Astrocyte (in vitro differentiated cells and primary cell): ENCODE results near the gene PSMA4. TPM values are rescaled to one million over a fixed set of nuclear protein-coding genes. Genes with fewer than 3 reads are reported as not detected.
"Not testable (repeated sequence)": the region's sequence is repeated elsewhere in the genome, so short reads cannot be mapped to it uniquely, and the experiment has no call there.

Experiments used
- DNase-seq: peaks from one replicate; pipeline ENCODE4 v3.0.0-alpha.2; 2010; ENCODE audit warnings: low read depth
- FAIRE-seq: peaks from 2 replicates; lab custom pipeline; 2011; peaks lifted over from hg19 to GRCh38; lab: Jason Lieb, UNC
- H2AFZ ChIP-seq: 2 replicates; pipeline ENCODE4 v1.6.0; 2012; ENCODE audit warnings: low read depth, low read length, inconsistent platforms
- H3K27ac ChIP-seq: 2 replicates; pipeline ENCODE4 v1.5.1; 2011; ENCODE audit warnings: low read depth, low read length, inconsistent platforms
- H3K27me3 ChIP-seq: 2 replicates; pipeline ENCODE4 v1.6.0; 2011; ENCODE audit warnings: low read length, inconsistent platforms; ENCODE audit not compliant: insufficient read depth
- H3K36me3 ChIP-seq: 2 replicates; pipeline ENCODE4 v1.5.1; 2011; ENCODE audit warnings: low read length, inconsistent platforms; ENCODE audit not compliant: insufficient read depth
- H3K4me1 ChIP-seq: 2 replicates; pipeline ENCODE4 v1.5.1; 2011; ENCODE audit warnings: low read length, inconsistent platforms; ENCODE audit not compliant: insufficient read depth
- H3K4me2 ChIP-seq: 2 replicates; pipeline ENCODE4 v1.6.0; 2012; ENCODE audit warnings: low read length, inconsistent platforms
- H3K4me3 ChIP-seq: 2 replicates; pipeline ENCODE4 v1.5.1; 2011; ENCODE audit warnings: low read depth, mild to moderate bottlenecking, low read length, inconsistent platforms; ENCODE audit not compliant: insufficient read depth
- H3K79me2 ChIP-seq: 2 replicates; pipeline ENCODE4 v1.6.0; 2012; ENCODE audit warnings: mild to moderate bottlenecking, low read length, inconsistent platforms; ENCODE audit not compliant: insufficient read depth
- H3K9ac ChIP-seq: 2 replicates; pipeline ENCODE4 v1.6.0; 2012; ENCODE audit warnings: mild to moderate bottlenecking, low read length, inconsistent platforms
- H3K9me3 ChIP-seq: 2 replicates; pipeline ENCODE4 v1.5.1; 2012; ENCODE audit warnings: low read depth, mild to moderate bottlenecking, low read length, inconsistent platforms; ENCODE audit not compliant: insufficient read depth
- H4K20me1 ChIP-seq: 2 replicates; pipeline ENCODE4 v1.6.0; 2012; ENCODE audit warnings: low read length, inconsistent platforms; ENCODE audit not compliant: insufficient read depth
- H3K27ac Mint-ChIP-seq: one replicate; pipeline ENCODE4 v1.8.0; 2021; ENCODE audit warnings: mild to moderate bottlenecking, mixed read lengths; ENCODE audit not compliant: unreplicated experiment
- H3K27me3 Mint-ChIP-seq: one replicate; pipeline ENCODE4 v1.8.0; 2021; ENCODE audit warnings: low read depth, mixed read lengths; ENCODE audit not compliant: unreplicated experiment
- H3K36me3 Mint-ChIP-seq: one replicate; pipeline ENCODE4 v1.8.0; 2021; ENCODE audit warnings: low read depth, mixed read lengths; ENCODE audit not compliant: unreplicated experiment
- H3K4me1 Mint-ChIP-seq: one replicate; pipeline ENCODE4 v1.8.0; 2021; ENCODE audit warnings: low read depth, mixed read lengths; ENCODE audit not compliant: unreplicated experiment
- H3K4me3 Mint-ChIP-seq: one replicate; pipeline ENCODE4 v1.8.0; 2021; ENCODE audit warnings: mild to moderate bottlenecking, moderate library complexity, mixed read lengths; ENCODE audit not compliant: unreplicated experiment
- H3K9me3 Mint-ChIP-seq: one replicate; pipeline ENCODE4 v1.8.0; 2021; ENCODE audit warnings: mild to moderate bottlenecking, mixed read lengths; ENCODE audit not compliant: unreplicated experiment
- EZH2 ChIP-seq: IDR thresholded peaks from 2 replicates; pipeline ENCODE4 v1.6.1; 2012; ENCODE audit warnings: mild to moderate bottlenecking, low read length, inconsistent platforms; ENCODE audit not compliant: insufficient read depth
- total RNA-seq: library from RNA; stranded (reverse); gene quantifications from 2 replicates; pipeline ENCODE4 v1.2.1, GENCODE V29; 2021
- TF ChIP-seq, protein P1 (sequence below): IDR thresholded peaks from 2 replicates; pipeline ENCODE4 v1.5.1; 2011; ENCODE audit warnings: low read depth, mild to moderate bottlenecking, inconsistent platforms, low read length, moderate library complexity; ENCODE audit not compliant: insufficient read depth

PSMA4 gene
- total RNA-seq, 1 donor from 2014 or later, result 205 TPM

- Mint-ChIP-seq H3K27me3 (peaks cover 1% of the 10 kb centered on the region), H3K4me3 (no peak overlapping the region), H3K4me1 (no peaks in the 10 kb centered on the region), H3K36me3 (peaks cover 10% of the 10 kb centered on the region), H3K27ac (no peak overlapping the region), H3K9me3 (no peaks in the 10 kb centered on the region)
- H3K36me3 ChIP-seq, result peaks cover 28% of the 10 kb centered on the region
- no peaks in the 10 kb centered on the region for H3K9me3 ChIP-seq
- peaks cover 10% of the 10 kb centered on the region for H4K20me1 ChIP-seq
- H2AFZ ChIP-seq, result no peak overlapping the region
- no peak for FAIRE-seq
- H3K4me1 ChIP-seq, result no peaks in the 10 kb centered on the region
- TF ChIP-seq EZH2, result no peak
- TF ChIP-seq, protein P1, sequence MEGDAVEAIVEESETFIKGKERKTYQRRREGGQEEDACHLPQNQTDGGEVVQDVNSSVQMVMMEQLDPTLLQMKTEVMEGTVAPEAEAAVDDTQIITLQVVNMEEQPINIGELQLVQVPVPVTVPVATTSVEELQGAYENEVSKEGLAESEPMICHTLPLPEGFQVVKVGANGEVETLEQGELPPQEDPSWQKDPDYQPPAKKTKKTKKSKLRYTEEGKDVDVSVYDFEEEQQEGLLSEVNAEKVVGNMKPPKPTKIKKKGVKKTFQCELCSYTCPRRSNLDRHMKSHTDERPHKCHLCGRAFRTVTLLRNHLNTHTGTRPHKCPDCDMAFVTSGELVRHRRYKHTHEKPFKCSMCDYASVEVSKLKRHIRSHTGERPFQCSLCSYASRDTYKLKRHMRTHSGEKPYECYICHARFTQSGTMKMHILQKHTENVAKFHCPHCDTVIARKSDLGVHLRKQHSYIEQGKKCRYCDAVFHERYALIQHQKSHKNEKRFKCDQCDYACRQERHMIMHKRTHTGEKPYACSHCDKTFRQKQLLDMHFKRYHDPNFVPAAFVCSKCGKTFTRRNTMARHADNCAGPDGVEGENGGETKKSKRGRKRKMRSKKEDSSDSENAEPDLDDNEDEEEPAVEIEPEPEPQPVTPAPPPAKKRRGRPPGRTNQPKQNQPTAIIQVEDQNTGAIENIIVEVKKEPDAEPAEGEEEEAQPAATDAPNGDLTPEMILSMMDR, result no peak
- no peak for DNase-seq
- H3K27me3 ChIP-seq, result no peaks in the 10 kb centered on the region
- no peak overlapping the region for H3K27ac ChIP-seq
- no peak overlapping the region for H3K9ac ChIP-seq
- H3K79me2 ChIP-seq, result no peaks in the 10 kb centered on the region
- H3K4me2 ChIP-seq, result no peak overlapping the region
- H3K4me3 ChIP-seq, result no peak overlapping the region
These were observed 12.4 kb downstream of the PSMA4 start for GRCh38 chr15:78552597-78552996.

- not testable (repeated sequence) for H3K9me3 Mint-ChIP-seq
These were observed 20.0 kb downstream of the PSMA4 start for GRCh38 chr15:78560201-78560600.

DNA sequence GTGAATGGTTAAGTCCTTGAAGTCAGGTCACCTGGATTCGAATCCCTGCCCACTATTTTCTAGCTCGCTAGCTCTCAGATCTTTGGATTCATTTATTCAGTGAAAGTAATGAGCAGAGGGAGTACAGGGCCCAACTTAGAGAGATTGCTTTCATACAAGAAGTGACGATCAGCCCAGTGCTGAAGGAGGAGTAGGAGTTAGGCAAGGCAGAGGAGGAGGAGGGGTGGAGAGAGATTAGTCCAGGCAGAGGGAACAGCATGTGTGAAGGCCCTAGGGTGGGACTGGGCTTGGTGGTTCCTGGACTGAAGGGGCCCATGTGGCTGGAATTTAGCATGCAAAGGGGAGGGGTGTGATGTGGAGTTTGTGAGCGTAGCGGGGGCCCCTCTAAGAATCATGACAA, 21.2 kb downstream of the PSMA4 start:
- H3K4me3 Mint-ChIP-seq, result no peak overlapping the region
- no peaks in the 10 kb centered on the region for H3K27me3 ChIP-seq
- no peaks in the 10 kb centered on the region for H3K9me3 Mint-ChIP-seq
- TF ChIP-seq EZH2, result no peak
- TF ChIP-seq, protein P1, result no peak
- no peak overlapping the region for H3K9ac ChIP-seq
- no peaks in the 10 kb centered on the region for H3K36me3 Mint-ChIP-seq
- no peak overlapping the region for H3K27ac ChIP-seq
- H3K27me3 Mint-ChIP-seq, result peaks cover 19% of the 10 kb centered on the region
- no peaks in the 10 kb centered on the region for H3K4me1 ChIP-seq
- no peak overlapping the region for H3K4me2 ChIP-seq
- no peak for FAIRE-seq
- no peak overlapping the region for H3K4me3 ChIP-seq
- H3K79me2 ChIP-seq, result no peaks in the 10 kb centered on the region
- H4K20me1 ChIP-seq, result no peaks in the 10 kb centered on the region
- no peak overlapping the region for H3K27ac Mint-ChIP-seq
- no peaks in the 10 kb centered on the region for H3K36me3 ChIP-seq
- H3K4me1 Mint-ChIP-seq, result no peaks in the 10 kb centered on the region
- H3K9me3 ChIP-seq, result no peaks in the 10 kb centered on the region
- no peak overlapping the region for H2AFZ ChIP-seq
- DNase-seq, result no peak

More at GRCh38 chr15:78560201-78560600, 20.0 kb downstream of the PSMA4 start:
- H3K27ac Mint-ChIP-seq, FAIRE-seq, H3K4me3 Mint-ChIP-seq, H3K9me3 ChIP-seq, H3K4me3 ChIP-seq, H3K36me3 ChIP-seq, H4K20me1 ChIP-seq, H3K36me3 Mint-ChIP-seq, H3K4me2 ChIP-seq, H3K27ac ChIP-seq, H2AFZ ChIP-seq, H3K4me1 ChIP-seq, H3K79me2 ChIP-seq, H3K4me1 Mint-ChIP-seq, H3K9ac ChIP-seq, H3K27me3 ChIP-seq, DNase-seq: not testable (repeated sequence)
- H3K27me3 Mint-ChIP-seq, result peaks cover 19% of the 10 kb centered on the region
